CD4-positive, alpha-beta T cell (primary cell): ENCODE measurements around the gene FLNC. TPM values are rescaled to one million over a fixed set of nuclear protein-coding genes. Genes with fewer than 3 reads are reported as not detected.

ENCODE experiments used
- ATAC-seq: fragments of 200-7000 bp; cut with Tn5 transposase; one replicate; pipeline ENCODE4 v1.10.0; 2022; ENCODE audit warnings: mild to moderate bottlenecking; ENCODE audit not compliant: poor library complexity
- CTCF ChIA-PET: fragments of 350-600 bp; sonication (Branson Sonifier 250); formaldehyde crosslinking; loops from one replicate; lab custom pipeline; 2021; ENCODE audit warnings: antibody characterized with exemption, inconsistent platforms; lab: Charles Lee
- POLR2A ChIA-PET: fragments of 350-600 bp; sonication (Branson Sonifier 250); formaldehyde crosslinking; loops from one replicate; lab custom pipeline; 2021; ENCODE audit warnings: antibody characterized with exemption, inconsistent platforms; lab: Charles Lee
- DNase-seq, 14 experiments: peaks; one replicate each; pipeline ENCODE4 v3.0.0-alpha.2; 2013 to 2020; ENCODE audit warnings: mixed read lengths in 2 of 14
- H3K27ac ChIP-seq, 2 donors: one replicate each; pipeline versions ENCODE4 v1.5.1 to v1.7.0; 2013; ENCODE audit warnings: low read length in 2 of 2, low read depth in 1 of 2, mild to moderate bottlenecking in 1 of 2
- H3K27me3 ChIP-seq, 2 experiments: 1 replicate in 1 of 2; 2 replicates in 1 of 2; pipeline versions ENCODE4 v1.6.1 to v1.7.0; 2013; ENCODE audit warnings: low read length in 2 of 2, control low read depth in 1 of 2, mild to moderate bottlenecking in 1 of 2, moderate library complexity in 1 of 2; ENCODE audit not compliant: insufficient read depth in 2 of 2, control insufficient read depth in 1 of 2
- H3K36me3 ChIP-seq: one replicate; pipeline ENCODE4 v1.6.1; 2013; ENCODE audit warnings: low read length, control low read depth; ENCODE audit not compliant: insufficient read depth
- H3K4me1 ChIP-seq: one replicate; pipeline ENCODE4 v1.6.1; 2013; ENCODE audit warnings: low read length, control low read depth; ENCODE audit not compliant: insufficient read depth
- H3K4me3 ChIP-seq: one replicate; pipeline ENCODE4 v1.5.1; 2013; ENCODE audit warnings: mild to moderate bottlenecking, low read length, moderate library complexity
- H3K9me3 ChIP-seq, 2 experiments: 1 replicate in 1 of 2; 2 replicates in 1 of 2; pipeline versions ENCODE4 v1.6.1 to v1.7.0; 2013; ENCODE audit warnings: low read length in 2 of 2, mild to moderate bottlenecking in 2 of 2, control low read depth in 1 of 2, moderate library complexity in 1 of 2; ENCODE audit not compliant: control insufficient read depth in 1 of 2, insufficient read depth in 1 of 2
- H3K27ac Mint-ChIP-seq: one replicate; pipeline ENCODE4 v1.8.0; 2020; ENCODE audit warnings: mixed read lengths
- H3K27me3 Mint-ChIP-seq: one replicate; pipeline ENCODE4 v1.8.0; 2021; ENCODE audit warnings: mixed read lengths
- H3K36me3 Mint-ChIP-seq: one replicate; pipeline ENCODE4 v1.8.0; 2021; ENCODE audit warnings: low read depth, mixed read lengths
- H3K4me1 Mint-ChIP-seq: one replicate; pipeline ENCODE4 v1.8.0; 2021; ENCODE audit warnings: low read depth, mixed read lengths
- H3K4me3 Mint-ChIP-seq: one replicate; pipeline ENCODE4 v1.8.0; 2020; ENCODE audit warnings: mild to moderate bottlenecking, mixed read lengths
- H3K9me3 Mint-ChIP-seq: one replicate; pipeline ENCODE4 v1.8.0; 2020; ENCODE audit warnings: mixed read lengths
- CTCF ChIP-seq: fragments of 200-600 bp; IDR thresholded peaks from one replicate; pipeline ENCODE4 v1.8.0; 2022; ENCODE audit warnings: antibody characterized with exemption, mild to moderate bottlenecking
- intact Hi-C, 2 experiments: fragments of 100-400 bp; cut with DNase I in 1 of 2; cut with micrococcal nuclease in 1 of 2; formaldehyde crosslinking; loops; one replicate each; pipeline versions ENCODE4 v1.15.1 to v1.9.0; 2023 to 2025; cut with DNase I, micrococcal nuclease
- total RNA-seq, 174 experiments: library from RNA in 2 of 174; stranded (reverse) in 2 of 174; gene quantifications; one replicate each; pipeline ENCODE4 v1.2.3 and lab custom pipeline; 2021 to 2026

FLNC gene
- total RNA-seq, 2 experiments from 2014 or later: 0.06 to 0.08 TPM

DNA sequence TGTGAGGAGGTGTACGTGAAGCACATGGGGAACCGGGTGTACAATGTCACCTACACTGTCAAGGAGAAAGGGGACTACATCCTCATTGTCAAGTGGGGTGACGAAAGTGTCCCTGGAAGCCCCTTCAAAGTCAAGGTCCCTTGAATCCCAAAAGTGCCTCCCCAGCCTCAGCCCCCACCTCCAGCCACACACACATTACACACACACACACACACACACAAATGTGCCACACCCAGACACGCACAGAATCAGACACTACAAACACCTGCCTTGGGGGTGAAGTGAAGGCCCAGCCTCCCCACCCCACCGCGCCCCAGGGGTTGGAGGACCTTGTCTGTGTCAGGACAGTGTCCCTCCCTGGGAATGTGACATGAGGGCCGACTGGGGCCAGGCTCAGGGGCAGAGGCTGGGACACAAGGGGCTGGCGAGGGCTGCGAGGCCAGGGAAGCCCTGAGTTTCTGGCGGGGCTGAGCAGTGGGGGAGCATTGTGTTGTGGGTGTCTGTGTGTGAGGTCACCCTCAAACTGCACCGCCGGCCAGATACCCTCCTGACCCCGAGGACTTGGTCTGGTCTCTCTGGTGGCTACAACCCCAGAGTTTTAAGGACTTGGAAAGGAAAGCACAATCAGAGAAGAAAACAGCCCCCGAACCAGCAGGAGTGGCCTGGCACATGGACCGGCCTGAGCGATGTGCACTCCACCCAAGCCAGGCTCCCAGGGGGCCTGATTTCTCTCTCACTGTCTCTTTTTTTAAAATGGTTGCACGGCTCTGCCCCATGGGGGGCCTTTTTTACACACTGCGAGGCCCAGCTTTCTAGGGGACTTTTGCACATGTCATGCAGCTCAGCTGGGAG, 28.4 kb downstream of the FLNC start:
- Histone ChIP-seq H3K27me3 (no peaks in the 10 kb centered on the region), H3K9me3 (no peaks in the 10 kb centered on the region), H3K27ac (no peak overlapping the region), H3K4me1 (peaks cover 13% of the 10 kb centered on the region), H3K36me3 (no peaks in the 10 kb centered on the region), H3K4me3 (no peak overlapping the region)
- ATAC-seq (no peak), DNase-seq (no peak)
- Mint-ChIP-seq H3K27ac (no peak overlapping the region), H3K9me3 (no peaks in the 10 kb centered on the region), H3K4me1 (peaks cover 15% of the 10 kb centered on the region), H3K36me3 (peaks cover 6% of the 10 kb centered on the region), H3K4me3 (no peak overlapping the region), H3K27me3 (no peaks in the 10 kb centered on the region)
- no peak for TF ChIP-seq CTCF
- intact Hi-C loops: no loop called here
- ChIA-PET POLR2A (no interaction called here), CTCF (interaction anchor here (1.5 kb wide), 1 partner anchor 25 kb away, joined by 6 read pairs; no protein-coding TSS in a partner anchor)

- DNase-seq (no peak), ATAC-seq (no peak)
- intact Hi-C loops: loop anchor here in 1 of 2 experiments (5.0 to 10.0 kb wide), 3 partner anchors 122 to 1207 kb away; partner anchors contain the start of genes CALU, SND1 and STRIP2
- Mint-ChIP-seq H3K4me3 (no peak overlapping the region), H3K27ac (no peak overlapping the region), H3K4me1 (peaks cover 18% of the 10 kb centered on the region), H3K36me3 (peaks cover 6% of the 10 kb centered on the region), H3K27me3 (no peaks in the 10 kb centered on the region), H3K9me3 (no peaks in the 10 kb centered on the region)
- no peaks in the 10 kb centered on the region for H3K27me3 ChIP-seq
- TF ChIP-seq CTCF: no peak
- peaks cover under 1% of the 10 kb centered on the region for H3K36me3 ChIP-seq
- ChIA-PET CTCF (interaction anchor here (1.2 to 1.5 kb wide), 2 partner anchors 17 to 24 kb away, joined by 4 to 6 read pairs; no protein-coding TSS in a partner anchor), POLR2A (no interaction called here)
- no peaks in the 10 kb centered on the region for H3K9me3 ChIP-seq
- peaks cover 21% of the 10 kb centered on the region for H3K4me1 ChIP-seq
- no peak overlapping the region for H3K27ac ChIP-seq
- no peak overlapping the region for H3K4me3 ChIP-seq
Measured at GRCh38 chr7:128859232-128860157, 29.3 kb downstream of the FLNC start.
